Measurements from ENCODE around the gene IGFBP5.

Gene IGFBP5

GRCh38 chr2:216701544-216701943 is 6.2 kb upstream of the IGFBP5 start:
- Mint-ChIP-seq H3K27ac (no peak overlapping the region), H3K9me3 (no peaks in the 10 kb centered on the region), H3K4me1 (ENCODE audit: low read depth in 2 of 2) (peaks cover 0 to 4% of the 10 kb centered on the region in 2 donors), H3K36me3 (ENCODE audit: insufficient read depth) (peaks cover 2% of the 10 kb centered on the region), H3K27me3 (peaks cover 9 to 23% of the 10 kb centered on the region in 2 donors), H3K4me3 (no peak overlapping the region)
- no peak for DNase-seq
- ATAC-seq (replicated peaks) = no peak

- Mint-ChIP-seq H3K36me3 (ENCODE audit: insufficient read depth) (peaks cover 2% of the 10 kb centered on the region), H3K27ac (no peak overlapping the region), H3K27me3 (peaks cover 9 to 31% of the 10 kb centered on the region in 2 donors), H3K9me3 (no peaks in the 10 kb centered on the region), H3K4me3 (no peak overlapping the region), H3K4me1 (ENCODE audit: low read depth in 2 of 2) (peaks cover 0 to 11% of the 10 kb centered on the region in 2 donors)
- DNase-seq (no peak), ATAC-seq (replicated peaks) (no peak)
Measured at GRCh38 chr2:216700781-216701180, 5.4 kb upstream of the IGFBP5 start.

GRCh38 chr2:216700088-216700567 is 4.8 kb upstream of the IGFBP5 start:
- Mint-ChIP-seq H3K4me1 (ENCODE audit: low read depth in 2 of 2) (peaks cover 0 to 12% of the 10 kb centered on the region in 2 donors), H3K27ac (no peak overlapping the region), H3K27me3 (peaks cover 9 to 35% of the 10 kb centered on the region in 2 donors), H3K9me3 (no peaks in the 10 kb centered on the region), H3K36me3 (ENCODE audit: insufficient read depth) (peaks cover 2% of the 10 kb centered on the region), H3K4me3 (no peak overlapping the region)
- no peak for DNase-seq
- no peak for ATAC-seq (replicated peaks)

- peaks cover 6 to 20% of the 10 kb centered on the region in 2 donors for H3K4me1 Mint-ChIP-seq (ENCODE audit: low read depth in 2 of 2)
- H3K4me3 Mint-ChIP-seq = no peak overlapping the region
- H3K27me3 Mint-ChIP-seq = peaks cover 9 to 47% of the 10 kb centered on the region in 2 donors
- ATAC-seq (replicated peaks) (no peak), DNase-seq (no peak)
- H3K36me3 Mint-ChIP-seq (ENCODE audit: insufficient read depth) = peaks cover 2% of the 10 kb centered on the region
- H3K27ac Mint-ChIP-seq = no peak overlapping the region
- no peaks in the 10 kb centered on the region for H3K9me3 Mint-ChIP-seq
Measured at GRCh38 chr2:216698895-216699294, 3.5 kb upstream of the IGFBP5 start.

- DNase-seq (no peak), ATAC-seq (replicated peaks) (no peak)
- peaks cover under 1% of the 10 kb centered on the region for H3K36me3 Mint-ChIP-seq (ENCODE audit: insufficient read depth)
- H3K27me3 Mint-ChIP-seq = peaks cover 8 to 52% of the 10 kb centered on the region in 2 donors
- H3K4me3 Mint-ChIP-seq = no peak overlapping the region
- no peak overlapping the region for H3K27ac Mint-ChIP-seq
- no peaks in the 10 kb centered on the region for H3K9me3 Mint-ChIP-seq
- H3K4me1 Mint-ChIP-seq (ENCODE audit: low read depth in 2 of 2) = peaks cover 8 to 25% of the 10 kb centered on the region in 2 donors
Measured at GRCh38 chr2:216698293-216698692, 2.9 kb upstream of the IGFBP5 start.

GRCh38 chr2:216696751-216697560 is 1.6 kb upstream of the IGFBP5 start:
- no peak for ATAC-seq (replicated peaks)
- no peak overlapping the region for H3K27ac Mint-ChIP-seq
- H3K27me3 Mint-ChIP-seq = peaks cover 11 to 56% of the 10 kb centered on the region in 2 donors
- H3K9me3 Mint-ChIP-seq = no peaks in the 10 kb centered on the region
- peaks cover 17 to 35% of the 10 kb centered on the region in 2 donors for H3K4me1 Mint-ChIP-seq (ENCODE audit: low read depth in 2 of 2)
- no peak overlapping the region for H3K4me3 Mint-ChIP-seq
- no peaks in the 10 kb centered on the region for H3K36me3 Mint-ChIP-seq (ENCODE audit: insufficient read depth)
- DNase-seq = no peak

- peaks cover 18 to 63% of the 10 kb centered on the region in 2 donors for H3K27me3 Mint-ChIP-seq
- no peaks in the 10 kb centered on the region for H3K36me3 Mint-ChIP-seq (ENCODE audit: insufficient read depth)
- peaks cover 20 to 41% of the 10 kb centered on the region in 2 donors for H3K4me1 Mint-ChIP-seq (ENCODE audit: low read depth in 2 of 2)
- DNase-seq = no peak
- no peaks in the 10 kb centered on the region for H3K9me3 Mint-ChIP-seq
- H3K27ac Mint-ChIP-seq = no peak overlapping the region
- no peak overlapping the region for H3K4me3 Mint-ChIP-seq
- ATAC-seq (replicated peaks) = no peak
Measured at GRCh38 chr2:216696321-216696720, 972 bp upstream of the IGFBP5 start.

GRCh38 chr2:216694826-216695217 is 527 bp downstream of the IGFBP5 start:
- H3K27me3 Mint-ChIP-seq = peaks cover 33 to 76% of the 10 kb centered on the region in 2 donors
- DNase-seq = no peak

GRCh38 chr2:216694082-216694825 is 1.1 kb downstream of the IGFBP5 start:
- Mint-ChIP-seq H3K27me3 (peaks cover 38 to 76% of the 10 kb centered on the region in 2 donors), H3K4me3 (peak overlapping the region; percentile 51 to 65), H3K4me1 (ENCODE audit: low read depth in 2 of 2) (peaks cover 25 to 43% of the 10 kb centered on the region in 2 donors), H3K36me3 (ENCODE audit: insufficient read depth) (no peaks in the 10 kb centered on the region), H3K9me3 (no peaks in the 10 kb centered on the region), H3K27ac (no peak overlapping the region)
- peak; percentile 48 for ATAC-seq (replicated peaks)
- no peak for DNase-seq

More at GRCh38 chr2:216694826-216695217, 527 bp downstream of the IGFBP5 start:
- no peak overlapping the region for H3K27ac Mint-ChIP-seq
- peaks cover 25 to 43% of the 10 kb centered on the region in 2 donors for H3K4me1 Mint-ChIP-seq (ENCODE audit: low read depth in 2 of 2)
- H3K4me3 Mint-ChIP-seq = peak overlapping the region in 1 of 2 donors; percentile 65
- H3K36me3 Mint-ChIP-seq (ENCODE audit: insufficient read depth) = no peaks in the 10 kb centered on the region
- ATAC-seq (replicated peaks) = no peak
- H3K9me3 Mint-ChIP-seq = no peaks in the 10 kb centered on the region

- H3K4me1 Mint-ChIP-seq (ENCODE audit: low read depth in 2 of 2) = peaks cover 25 to 43% of the 10 kb centered on the region in 2 donors
- H3K27ac Mint-ChIP-seq = no peak overlapping the region
- DNase-seq = no peak
- H3K27me3 Mint-ChIP-seq = peaks cover 45 to 76% of the 10 kb centered on the region in 2 donors
- no peak for ATAC-seq (replicated peaks)
- peak overlapping the region; percentile 51 to 65 for H3K4me3 Mint-ChIP-seq
- no peaks in the 10 kb centered on the region for H3K9me3 Mint-ChIP-seq
- H3K36me3 Mint-ChIP-seq (ENCODE audit: insufficient read depth) = no peaks in the 10 kb centered on the region
Measured at GRCh38 chr2:216693414-216694080, 1.8 kb downstream of the IGFBP5 start.

GRCh38 chr2:216692636-216693413 is 2.5 kb downstream of the IGFBP5 start:
- no peak overlapping the region for H3K27ac Mint-ChIP-seq
- peaks cover 25 to 43% of the 10 kb centered on the region in 2 donors for H3K4me1 Mint-ChIP-seq (ENCODE audit: low read depth in 2 of 2)
- DNase-seq (peak in 2 of 3 experiments; percentile 6 to 23), ATAC-seq (replicated peaks) (peak; percentile 34)
- H3K36me3 Mint-ChIP-seq (ENCODE audit: insufficient read depth) = no peaks in the 10 kb centered on the region
- peaks cover 48 to 73% of the 10 kb centered on the region in 2 donors for H3K27me3 Mint-ChIP-seq
- H3K9me3 Mint-ChIP-seq = no peaks in the 10 kb centered on the region
- H3K4me3 Mint-ChIP-seq = peak overlapping the region; percentile 80 to 83

- no peak overlapping the region for H3K27ac Mint-ChIP-seq
- ATAC-seq (replicated peaks) (no peak), DNase-seq (no peak)
- peak overlapping the region; percentile 5 to 53 for H3K4me3 Mint-ChIP-seq
- no peaks in the 10 kb centered on the region for H3K36me3 Mint-ChIP-seq (ENCODE audit: insufficient read depth)
- H3K9me3 Mint-ChIP-seq = no peaks in the 10 kb centered on the region
- H3K27me3 Mint-ChIP-seq = peaks cover 63 to 66% of the 10 kb centered on the region in 2 donors
- H3K4me1 Mint-ChIP-seq (ENCODE audit: low read depth in 2 of 2) = peaks cover 25 to 35% of the 10 kb centered on the region in 2 donors
Measured at GRCh38 chr2:216690853-216691741, 4.3 kb downstream of the IGFBP5 start.
